GM19240 (cell line): ENCODE data around the gene C1RL.
"Not testable (repeated sequence)": the region's sequence is repeated elsewhere in the genome, so short reads cannot be mapped to it uniquely, and the experiment has no call there.

Experiments used
- DNase-seq: peaks from one replicate; pipeline ENCODE4 v3.0.0; 2011; ENCODE audit warnings: low spot score; ENCODE audit not compliant: insufficient read length

The C1RL gene

DNA sequence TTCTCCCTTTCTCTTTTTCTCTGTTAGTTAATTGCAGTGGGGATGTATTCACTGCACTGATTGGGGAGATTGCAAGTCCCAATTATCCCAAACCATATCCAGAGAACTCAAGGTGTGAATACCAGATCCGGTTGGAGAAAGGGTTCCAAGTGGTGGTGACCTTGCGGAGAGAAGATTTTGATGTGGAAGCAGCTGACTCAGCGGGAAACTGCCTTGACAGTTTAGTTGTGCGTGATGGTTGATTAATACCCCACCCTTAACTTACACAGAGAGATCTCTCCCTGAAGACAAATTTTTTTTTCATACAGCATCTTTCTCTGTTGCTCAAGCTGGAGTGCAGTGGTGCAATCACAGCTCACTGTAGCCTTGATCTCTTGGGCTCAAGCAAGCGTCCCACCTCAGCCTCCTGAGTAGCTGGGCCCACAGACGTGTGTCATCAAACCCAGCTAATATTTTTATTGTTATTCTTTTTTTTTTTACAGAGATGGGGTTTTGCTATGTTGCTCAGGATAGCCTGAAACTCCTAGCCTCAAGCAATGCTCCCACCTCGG is 43.9 kb downstream of the C1RL start:
- DNase-seq = no peak

- no peak for DNase-seq
These were observed 44.5 kb downstream of the C1RL start for GRCh38 chr12:7064516-7064915.

DNA sequence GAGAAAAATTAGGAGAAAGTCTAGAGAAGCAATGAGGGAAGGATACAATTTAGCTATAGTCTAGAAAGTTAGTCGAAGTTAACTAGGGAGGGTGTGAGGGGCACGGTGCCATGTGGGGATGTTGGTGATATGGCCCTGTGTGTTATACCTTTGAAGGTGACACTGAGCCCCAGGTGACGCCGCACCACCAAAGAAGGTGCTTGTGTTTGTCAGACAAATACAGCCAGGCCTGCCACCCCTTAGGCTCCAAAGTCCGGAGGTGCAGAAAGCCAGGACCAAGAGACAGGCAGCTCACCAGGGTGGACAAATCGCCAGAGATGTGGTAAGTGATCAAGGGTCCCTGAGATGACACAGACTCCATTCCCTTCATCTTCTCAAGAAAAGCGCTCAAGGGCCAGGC is 47.4 kb downstream of the C1RL start:
- no peak for DNase-seq

- DNase-seq = no peak
These were observed 47.9 kb downstream of the C1RL start for GRCh38 chr12:7061138-7061537.

DNA sequence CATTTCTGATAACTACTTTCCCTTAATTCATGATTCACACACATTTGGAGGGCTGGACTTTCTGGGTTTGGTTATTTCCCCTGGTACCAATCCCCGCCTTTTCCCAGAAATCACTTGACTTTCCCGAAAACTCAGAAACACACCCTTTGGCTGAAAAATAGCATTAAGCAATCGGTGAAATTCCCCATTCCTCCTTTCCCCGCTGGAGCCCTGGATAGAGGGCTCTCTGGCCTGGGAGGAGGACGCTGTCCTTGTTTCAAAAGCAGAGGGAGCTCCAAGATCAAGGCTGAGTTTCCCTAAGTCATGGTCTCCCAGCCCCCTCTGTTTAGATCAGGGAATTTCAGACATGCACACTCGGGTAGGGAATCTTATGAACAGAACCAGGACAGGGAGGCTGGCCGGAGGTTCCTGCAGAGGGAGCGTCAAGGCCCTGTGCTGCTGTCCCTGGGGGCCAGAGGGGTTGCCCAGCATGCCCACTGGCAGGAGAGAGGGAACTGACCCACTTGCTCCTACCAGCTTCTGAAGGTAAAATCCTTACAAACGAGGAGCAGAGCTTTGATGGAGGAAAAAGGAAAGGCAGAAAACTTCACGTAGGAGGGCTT is 48.6 kb downstream of the C1RL start, which contains the start of gene C1S:
Gene C1S (plus strand): TSS at position 366 of the 602 bp plus-strand sequence. CDS start 1,195 bp downstream, outside the sequence.
- no peak for DNase-seq

- DNase-seq = no peak
These were observed 49.2 kb downstream of the C1RL start for GRCh38 chr12:7059780-7060179.

- no peak for DNase-seq
These were observed 50.1 kb downstream of the C1RL start for GRCh38 chr12:7058850-7059395.

GRCh38 chr12:7058163-7058845 is 50.7 kb downstream of the C1RL start:
- no peak for DNase-seq

DNA sequence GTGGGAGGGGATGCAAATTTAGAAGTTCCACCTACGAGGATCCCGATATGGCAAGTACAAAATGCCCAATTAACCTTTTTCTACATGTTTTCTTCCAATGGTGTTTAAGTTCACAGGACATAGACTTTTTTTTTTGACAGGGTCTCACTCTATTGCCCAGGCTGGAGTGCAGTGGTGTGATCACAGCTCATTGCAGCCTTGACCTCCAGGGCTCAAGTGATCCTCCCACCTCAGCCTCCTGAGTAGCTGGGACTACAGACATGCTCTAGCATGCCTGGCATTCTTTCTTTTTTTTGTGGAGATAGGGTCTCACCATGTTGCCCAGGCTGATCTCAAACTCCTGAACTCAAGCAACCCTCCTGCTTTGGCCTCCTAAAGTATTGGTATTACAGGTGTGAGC is 53.3 kb downstream of the C1RL start:
- not testable (repeated sequence) for DNase-seq

DNA sequence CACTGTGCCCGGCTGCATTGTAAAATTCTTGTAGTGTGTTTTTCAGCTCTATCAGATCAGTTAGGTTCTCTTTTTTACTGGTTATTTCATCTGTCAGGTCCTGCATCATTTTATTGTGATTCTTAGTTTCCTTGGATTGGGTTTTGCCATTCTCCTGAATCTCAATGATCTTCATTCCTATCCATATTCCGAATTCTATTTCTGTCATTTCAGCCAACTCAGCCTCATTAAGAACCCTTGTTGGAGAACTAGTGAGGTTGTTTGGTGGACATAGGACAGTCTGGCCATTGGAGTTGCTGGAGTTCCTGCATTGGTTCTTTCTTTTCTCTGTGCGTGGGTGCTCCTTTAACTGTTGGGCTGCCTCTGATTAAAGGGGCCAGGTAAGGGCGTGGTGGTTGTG is 54.1 kb downstream of the C1RL start:
- no peak for DNase-seq

DNA sequence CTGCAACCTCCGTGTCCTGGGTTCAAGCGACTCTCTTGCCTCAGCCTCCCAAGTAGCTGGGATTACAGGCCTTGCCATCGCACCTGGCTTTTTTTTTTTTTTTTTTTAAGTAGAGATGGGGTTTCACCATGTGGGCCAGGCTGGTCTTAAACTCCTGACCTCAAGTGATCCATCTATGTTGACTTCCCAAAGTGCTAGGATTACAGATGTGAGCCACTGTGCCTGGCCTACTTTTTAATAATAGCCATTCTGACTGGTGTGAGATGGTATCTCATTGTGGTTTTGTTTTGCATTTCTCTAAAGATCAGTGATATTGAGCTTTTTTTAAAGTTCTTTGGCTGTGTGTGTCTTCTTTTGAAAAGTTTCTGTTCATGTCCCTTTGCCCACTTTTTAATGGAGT is 59.0 kb downstream of the C1RL start:
- DNase-seq = not testable (repeated sequence)

GRCh38 chr12:7049445-7049951 is 59.5 kb downstream of the C1RL start:
- DNase-seq = not testable (repeated sequence)

GRCh38 chr12:7047306-7047705 is 61.7 kb downstream of the C1RL start:
- DNase-seq = no peak

DNA sequence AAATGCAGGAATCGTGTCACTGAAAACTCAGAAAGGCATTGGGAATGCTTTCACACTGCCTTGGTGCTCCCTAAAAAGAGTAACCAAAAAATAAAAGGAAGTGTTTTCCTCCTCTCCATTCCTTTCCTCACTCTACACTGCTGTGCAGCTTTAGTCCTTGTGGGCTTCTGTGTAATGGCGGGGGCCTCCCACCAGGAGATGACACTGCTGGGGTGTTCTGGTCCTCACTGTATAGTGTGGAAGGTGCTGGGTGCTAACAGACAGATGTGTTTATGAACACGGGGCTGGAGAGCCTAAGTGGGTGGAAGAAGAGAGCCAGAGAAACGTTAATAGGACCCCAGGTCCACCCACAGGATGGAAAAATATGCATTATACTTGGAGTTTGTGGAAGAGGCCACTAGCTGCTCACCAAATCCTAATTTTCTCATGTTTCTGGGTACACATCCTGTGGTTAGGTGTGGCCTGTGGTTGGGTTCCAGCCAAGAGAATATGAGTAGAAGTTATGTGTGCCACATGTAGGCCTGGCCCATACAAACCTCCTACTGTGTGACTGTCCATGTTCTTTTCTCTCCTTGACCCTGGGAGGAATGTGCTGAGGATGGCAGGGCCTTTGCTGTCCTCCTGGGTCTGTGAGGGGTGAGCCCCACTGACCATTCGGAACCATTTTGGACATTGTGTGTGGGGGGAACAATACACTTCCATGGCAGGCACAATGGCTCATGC is 62.5 kb downstream of the C1RL start:
- no peak for DNase-seq

- no peak for DNase-seq
These were observed 63.1 kb downstream of the C1RL start for GRCh38 chr12:7045913-7046312.
